ENCODE results near the gene RAD51B.
A peak's percentile ranks its signal among the peaks of the same experiment; 100 is the strongest.

DNA sequence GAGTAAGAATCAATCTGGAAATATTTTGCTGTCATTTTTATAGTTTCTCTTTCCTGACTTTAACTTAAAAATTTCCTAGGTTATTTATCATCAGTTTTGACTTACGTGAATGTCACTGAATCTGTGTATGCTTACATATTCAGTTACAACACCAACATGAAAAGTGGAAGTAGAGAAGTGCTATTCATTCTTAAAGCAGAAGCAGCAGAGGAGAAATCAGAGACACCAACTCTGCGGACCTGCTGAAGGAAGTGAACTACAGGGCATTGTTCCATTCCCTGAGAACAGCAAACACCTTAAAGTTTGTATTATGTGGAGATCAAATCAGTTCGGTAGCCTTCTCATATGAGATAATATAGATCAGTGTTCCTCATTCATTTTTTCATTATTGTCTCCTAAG lies 34.1 kb downstream of the RAD51B start:
- TF ChIP-seq, protein P1, sequence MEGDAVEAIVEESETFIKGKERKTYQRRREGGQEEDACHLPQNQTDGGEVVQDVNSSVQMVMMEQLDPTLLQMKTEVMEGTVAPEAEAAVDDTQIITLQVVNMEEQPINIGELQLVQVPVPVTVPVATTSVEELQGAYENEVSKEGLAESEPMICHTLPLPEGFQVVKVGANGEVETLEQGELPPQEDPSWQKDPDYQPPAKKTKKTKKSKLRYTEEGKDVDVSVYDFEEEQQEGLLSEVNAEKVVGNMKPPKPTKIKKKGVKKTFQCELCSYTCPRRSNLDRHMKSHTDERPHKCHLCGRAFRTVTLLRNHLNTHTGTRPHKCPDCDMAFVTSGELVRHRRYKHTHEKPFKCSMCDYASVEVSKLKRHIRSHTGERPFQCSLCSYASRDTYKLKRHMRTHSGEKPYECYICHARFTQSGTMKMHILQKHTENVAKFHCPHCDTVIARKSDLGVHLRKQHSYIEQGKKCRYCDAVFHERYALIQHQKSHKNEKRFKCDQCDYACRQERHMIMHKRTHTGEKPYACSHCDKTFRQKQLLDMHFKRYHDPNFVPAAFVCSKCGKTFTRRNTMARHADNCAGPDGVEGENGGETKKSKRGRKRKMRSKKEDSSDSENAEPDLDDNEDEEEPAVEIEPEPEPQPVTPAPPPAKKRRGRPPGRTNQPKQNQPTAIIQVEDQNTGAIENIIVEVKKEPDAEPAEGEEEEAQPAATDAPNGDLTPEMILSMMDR (IDR thresholded peaks at IDR 0.05; ENCODE audit: insufficient read depth, low read length): no peak
- TF ChIP-seq POLR2AphosphoS5 (IDR thresholded peaks at IDR 0.05; ENCODE audit: low read depth): no peak
- TF ChIP-seq SPI1 (IDR thresholded peaks at IDR 0.05; ENCODE audit: borderline replicate concordance, low read depth): peak; percentile 48; the same call in 1 of the 2 replicates

All from HL-60 (cell line).